A673 (cell line): ENCODE measurements around the gene CHD5. TPM values are rescaled to one million over a fixed set of nuclear protein-coding genes. Genes with fewer than 3 reads are reported as not detected.

Experiments used
- BruUV-seq: library from RNA; stranded (reverse); fragments of 400-500 nt; replicated peaks from 2 replicates; lab custom pipeline; 2021; lab: Mats Ljungman, UMichigan
- CTCF ChIA-PET: fragments of 300-600 bp; sonication (Branson Sonifier 250); formaldehyde crosslinking; loops from one replicate; lab custom pipeline; 2022; ENCODE audit warnings: antibody characterized with exemption; lab: Charles Lee
- POLR2A ChIA-PET: fragments of 300-600 bp; sonication (Branson Sonifier 250); formaldehyde crosslinking; loops from one replicate; lab custom pipeline; 2022; ENCODE audit warnings: antibody characterized with exemption; ENCODE audit not compliant: low non-redundant PET; lab: Charles Lee
- DNase-seq: peaks from one replicate; pipeline ENCODE4 v3.0.0-alpha.2; 2015; ENCODE audit warnings: low spot score
- H3K27ac ChIP-seq: fragments of 200-600 bp; sonication (generic); 2 replicates; pipeline ENCODE4 v1.5.1; 2016; ENCODE audit warnings: mixed run types, low read depth, mild to moderate bottlenecking, mixed read lengths, antibody characterized with exemption, low read length; ENCODE audit not compliant: poor library complexity, severe bottlenecking
- H3K27me3 ChIP-seq: fragments of 200-600 bp; sonication (generic); replicated peaks from 2 replicates; pipeline ENCODE4 v1.6.1; 2017; ENCODE audit warnings: mixed run types, low read depth, mild to moderate bottlenecking, mixed read lengths, antibody characterized with exemption, low read length; ENCODE audit not compliant: insufficient read depth, poor library complexity
- H3K36me3 ChIP-seq: fragments of 200-600 bp; sonication (generic); 2 replicates; pipeline ENCODE4 v1.6.1; 2016; ENCODE audit warnings: mixed run types, mild to moderate bottlenecking, mixed read lengths, antibody characterized with exemption, low read length; ENCODE audit not compliant: insufficient read depth, poor library complexity, severe bottlenecking
- H3K4me1 ChIP-seq: fragments of 200-600 bp; sonication (generic); 2 replicates; pipeline ENCODE4 v1.6.1; 2017; ENCODE audit warnings: mixed run types, mild to moderate bottlenecking, mixed read lengths, antibody characterized with exemption, low read length; ENCODE audit not compliant: insufficient read depth, poor library complexity, severe bottlenecking
- H3K4me3 ChIP-seq: fragments of 200-600 bp; sonication (generic); 2 replicates; pipeline ENCODE4 v1.5.1; 2016; ENCODE audit warnings: low read depth, mixed run types, mild to moderate bottlenecking, mixed read lengths, low read length; ENCODE audit not compliant: poor library complexity, severe bottlenecking
- H3K9me3 ChIP-seq: fragments of 200-600 bp; sonication (generic); 2 replicates; pipeline ENCODE4 v1.6.1; 2016; ENCODE audit warnings: mixed run types, low read depth, mild to moderate bottlenecking, mixed read lengths, antibody characterized with exemption, low read length; ENCODE audit not compliant: poor library complexity, severe bottlenecking
- CTCF ChIP-seq: fragments of 300-800, 200-600 bp; sonication (generic); conservative IDR thresholded peaks from 2 replicates; pipeline ENCODE4 v1.5.1; 2017; ENCODE audit warnings: low read depth, mild to moderate bottlenecking, antibody characterized with exemption, low read length, moderate library complexity, mixed read lengths
- EZH2 ChIP-seq: fragments of 200-600 bp; sonication (generic); IDR thresholded peaks from 2 replicates; pipeline ENCODE4 v1.6.1; 2017; ENCODE audit warnings: borderline replicate concordance, low read depth, mild to moderate bottlenecking, mixed read lengths, antibody characterized with exemption, low read length; ENCODE audit not compliant: poor library complexity, severe bottlenecking
- intact Hi-C: fragments of 100-400 bp; cut with micrococcal nuclease; formaldehyde crosslinking; loops from one replicate; pipeline ENCODE4 v1.10.0; 2022; ENCODE audit not compliant: unreplicated experiment
- total RNA-seq: library from RNA; stranded (reverse); gene quantifications from 2 replicates; pipeline ENCODE4 v1.2.3, GENCODE V29; 2021

CHD5 gene
- total RNA-seq, 1 experiment from 2014 or later: 0.58 TPM

GRCh38 chr1:6121651-6122370 is 58.3 kb downstream of the CHD5 start:
- no TSS peak for BruUV-seq
- H3K9me3 ChIP-seq: no peaks in the 10 kb centered on the region

GRCh38 chr1:6121021-6121421 is 59.1 kb downstream of the CHD5 start:
- no peak for DNase-seq
- no peak for TF ChIP-seq CTCF
- Histone ChIP-seq H3K4me1 (no peaks in the 10 kb centered on the region), H3K27me3 (no peaks in the 10 kb centered on the region), H3K9me3 (no peaks in the 10 kb centered on the region), H3K27ac (no peak overlapping the region), H3K4me3 (no peak overlapping the region), H3K36me3 (no peaks in the 10 kb centered on the region)
- intact Hi-C loops: no loop called here
- BruUV-seq: no TSS peak
- CTCF ChIA-PET: no interaction called here
- POLR2A ChIA-PET: no interaction called here

More at GRCh38 chr1:6121651-6122370, 58.3 kb downstream of the CHD5 start:
- H3K4me3 ChIP-seq: no peak overlapping the region
- TF ChIP-seq CTCF (no peak), EZH2 (no peak)
- no peaks in the 10 kb centered on the region for H3K27me3 ChIP-seq
- H3K36me3 ChIP-seq: no peaks in the 10 kb centered on the region
- DNase-seq: no peak
- no peak overlapping the region for H3K27ac ChIP-seq
- H3K4me1 ChIP-seq: no peaks in the 10 kb centered on the region
- ChIA-PET POLR2A (no interaction called here), CTCF (no interaction called here)
- intact Hi-C loops: no loop called here

- no peaks in the 10 kb centered on the region for H3K4me1 ChIP-seq
- no peak overlapping the region for H3K27ac ChIP-seq
- POLR2A ChIA-PET: no interaction called here
- CTCF ChIA-PET: no interaction called here
- H3K36me3 ChIP-seq: no peaks in the 10 kb centered on the region
- TF ChIP-seq CTCF: no peak
- no peak for TF ChIP-seq EZH2
- BruUV-seq: no TSS peak
- H3K9me3 ChIP-seq: no peaks in the 10 kb centered on the region
- no peak for DNase-seq
- H3K4me3 ChIP-seq: no peak overlapping the region
- intact Hi-C loops: no loop called here
- no peaks in the 10 kb centered on the region for H3K27me3 ChIP-seq
These were observed 61.7 kb downstream of the CHD5 start for GRCh38 chr1:6118415-6118814.
